K562 (cell line): ENCODE results near the gene USP2.

Experiments used
- ATF2 ChIP-seq: sonication (generic); formaldehyde crosslinking; IDR thresholded peaks from 2 replicates; pipeline ENCODE4 v1.8.1; 2022; ENCODE audit warnings: missing genetic modification reagents
- ESRRA ChIP-seq: fragments of 450-650 bp; IDR thresholded peaks from 2 replicates; pipeline ENCODE4 v1.6.1; 2014; ENCODE audit warnings: low read depth, mild to moderate bottlenecking, moderate library complexity, borderline replicate concordance
- FOXK2 ChIP-seq, 2 experiments: fragments of 450-650 bp; IDR thresholded peaks in 1 of 2; conservative IDR thresholded peaks in 1 of 2; 2 replicates each; pipeline ENCODE4 v1.6.1; 2016; ENCODE audit warnings: low read depth in 2 of 2, mild to moderate bottlenecking in 1 of 2
- GABPA ChIP-seq: fragments of 200-800 bp; sonication (Bioruptor generic); conservative IDR thresholded peaks from 2 replicates; pipeline ENCODE4 v1.6.1; 2016; ENCODE audit warnings: low read depth, missing genetic modification characterization, missing compliant biosample characterization
- ID3 ChIP-seq, 2 experiments: fragments of 250-450 bp in 1 of 2; fragments of 450-650 bp in 1 of 2; sonication (Bioruptor Pico) in 1 of 2; IDR thresholded peaks; 2 replicates each; pipeline versions ENCODE4 v1.6.1 to v1.8.0; 2016 to 2021; ENCODE audit warnings: mild to moderate bottlenecking in 2 of 2, moderate library complexity in 2 of 2, missing compliant biosample characterization in 1 of 2, missing genetic modification characterization in 1 of 2
- JUND ChIP-seq, 2 experiments: IDR thresholded peaks; 2 replicates in 1 of 2; 3 replicates in 1 of 2; pipeline ENCODE4 v1.6.1; 2011; ENCODE audit warnings: borderline replicate concordance in 2 of 2, low read depth in 2 of 2, low read length in 2 of 2, improper control_type of control experiment in 1 of 2, missing biosample characterization in 1 of 2, missing genetic modification characterization in 1 of 2, missing genetic modification reagents in 1 of 2
- KLF1 ChIP-seq: fragments of 450-650 bp; IDR thresholded peaks from 2 replicates; pipeline ENCODE4 v1.6.1; 2016; ENCODE audit warnings: missing genetic modification characterization, missing compliant biosample characterization
- MTA3 ChIP-seq: fragments of 450-650 bp; formaldehyde crosslinking; IDR thresholded peaks from 2 replicates; pipeline ENCODE4 v1.6.1; 2017; ENCODE audit warnings: mild to moderate bottlenecking, borderline replicate concordance
- REST ChIP-seq, 2 experiments: fragments of 450-650 bp; formaldehyde crosslinking in 1 of 2; IDR thresholded peaks; 2 replicates each; pipeline versions ENCODE4 v1.4.0 to v1.6.1; 2014 to 2020; ENCODE audit warnings: mild to moderate bottlenecking in 2 of 2, borderline replicate concordance in 1 of 2, low read depth in 1 of 2
- ZBED1 ChIP-seq: IDR thresholded peaks from 2 replicates; pipeline ENCODE4 v1.6.1; 2014

- TF ChIP-seq KLF1 (tag) (no peak), JUND (IDR thresholded peaks at IDR 0.05; ENCODE audit: borderline replicate concordance, low read depth, low read length) (no peak), JUND (tag; IDR thresholded peaks at IDR 0.05; ENCODE audit: borderline replicate concordance, low read depth, low read length) (no peak), GABPA (tag) (no peak), ZBED1 (no peak), ATF2 (CRISPR knock-in tag) (no peak), ID3 (CRISPR knock-in tag; IDR thresholded peaks at IDR 0.05) (no peak), ID3 (tag; IDR thresholded peaks at IDR 0.05) (no peak), REST (IDR thresholded peaks at IDR 0.05; ENCODE audit: borderline replicate concordance) (no peak), REST (CRISPR knock-in tag; IDR thresholded peaks at IDR 0.05; ENCODE audit: low read depth) (no peak), MTA3 (no peak), ESRRA (no peak), FOXK2 (conservative IDR thresholded peaks at IDR 0.05 in 1 of 2, IDR thresholded peaks at IDR 0.05 in 1 of 2; ENCODE audit: low read depth in 2 of 2) (no peak)
Observed at GRCh38 chr11:119397740-119398139, 16.2 kb upstream of the USP2 start.
